PC-3 (cell line): ENCODE data around the gene TIAM2. TPM values are rescaled to one million over a fixed set of nuclear protein-coding genes. Genes with fewer than 3 reads are reported as not detected.

Source experiments
- ATAC-seq: fragments of 200-7000 bp; cut with Tn5 transposase; 2 replicates; pipeline ENCODE4 v1.9.1; 2020; ENCODE audit warnings: mild to moderate bottlenecking, moderate library complexity
- BruUV-seq: library from RNA; stranded (reverse); fragments of 400-500 nt; replicated peaks from 2 replicates; lab custom pipeline; 2021; lab: Mats Ljungman, UMichigan
- CTCF ChIA-PET: fragments of 300-600 bp; sonication (Branson Sonifier 250); formaldehyde crosslinking; loops from one replicate; lab custom pipeline; 2022; ENCODE audit warnings: antibody characterized with exemption; lab: Charles Lee
- POLR2A ChIA-PET: fragments of 300-600 bp; sonication (Branson Sonifier 250); formaldehyde crosslinking; loops from one replicate; lab custom pipeline; 2022; ENCODE audit warnings: antibody characterized with exemption; ENCODE audit not compliant: unreplicated experiment; lab: Charles Lee
- DNase-seq: peaks from one replicate; pipeline ENCODE4 v3.0.0-alpha.2; 2015
- H2AFZ ChIP-seq: fragments of 300-600 bp; sonication (generic); 2 replicates; pipeline ENCODE4 v1.6.0; 2016; ENCODE audit warnings: antibody characterized with exemption, low read length
- H3F3A ChIP-seq: fragments of 300-600 bp; sonication (generic); one replicate; pipeline ENCODE4 v1.6.0; 2017; ENCODE audit warnings: antibody characterized with exemption, low read length, control low read depth, mild to moderate bottlenecking; ENCODE audit not compliant: unreplicated experiment
- H3K27ac ChIP-seq: fragments of 300-600 bp; sonication (generic); 2 replicates; pipeline ENCODE4 v1.5.1; 2016; ENCODE audit warnings: mild to moderate bottlenecking, low read length
- H3K27me3 ChIP-seq: fragments of 300-600 bp; sonication (generic); 2 replicates; pipeline ENCODE4 v1.6.1; 2016; ENCODE audit warnings: low read length, mixed read lengths
- H3K36me3 ChIP-seq: fragments of 300-600 bp; sonication (generic); 2 replicates; pipeline ENCODE4 v1.6.1; 2016; ENCODE audit warnings: low read depth, mixed run types, low read length, mixed read lengths
- H3K4me1 ChIP-seq: fragments of 300-600 bp; sonication (generic); 2 replicates; pipeline ENCODE4 v1.5.1; 2016; ENCODE audit warnings: low read length; ENCODE audit not compliant: insufficient read depth
- H3K4me2 ChIP-seq: fragments of 300-600 bp; sonication (generic); 2 replicates; pipeline ENCODE4 v1.6.0; 2016; ENCODE audit warnings: low read length
- H3K4me3 ChIP-seq: fragments of 300-600 bp; sonication (generic); 2 replicates; pipeline ENCODE4 v1.5.1; 2016; ENCODE audit warnings: mild to moderate bottlenecking, low read length, mixed read lengths
- H3K79me2 ChIP-seq: fragments of 300-600 bp; sonication (generic); 2 replicates; pipeline ENCODE4 v1.6.1; 2017; ENCODE audit warnings: low read length, mixed read lengths
- H3K9ac ChIP-seq: fragments of 300-600 bp; sonication (generic); 2 replicates; pipeline ENCODE4 v1.6.0; 2016; ENCODE audit warnings: mild to moderate bottlenecking, low read length
- H3K9me2 ChIP-seq: fragments of 300-600 bp; sonication (generic); replicated peaks from 2 replicates; pipeline ENCODE4 v1.6.1; 2016; ENCODE audit warnings: mixed run types, low read length, mixed read lengths
- H3K9me3 ChIP-seq: fragments of 300-600 bp; sonication (generic); 2 replicates; pipeline ENCODE4 v1.6.1; 2016; ENCODE audit warnings: low read length, mixed read lengths
- H4K20me1 ChIP-seq: fragments of 300-600 bp; sonication (generic); 2 replicates; pipeline ENCODE4 v1.6.1; 2016; ENCODE audit warnings: low read length, mixed read lengths
- EZH2 ChIP-seq: fragments of 300-600 bp; sonication (generic); IDR thresholded peaks from one replicate; pipeline ENCODE4 v1.6.1; 2017; ENCODE audit warnings: antibody characterized with exemption, mild to moderate bottlenecking, low read length; ENCODE audit not compliant: unreplicated experiment
- EZH2phosphoT487 ChIP-seq: fragments of 300-600 bp; sonication (generic); IDR thresholded peaks from 2 replicates; pipeline ENCODE4 v1.6.1; 2018; ENCODE audit warnings: mild to moderate bottlenecking, antibody characterized with exemption, low read length, borderline replicate concordance
- intact Hi-C: fragments of 100-400 bp; cut with micrococcal nuclease; formaldehyde crosslinking; loops from 2 replicates; pipeline ENCODE4 v1.9.0; 2023
- total RNA-seq: library from RNA; depleted of rRNA; stranded (reverse); fragments of >200 nt; gene quantifications from 2 replicates; pipeline ENCODE4 v1.2.3, GENCODE V29; 2014
- TF ChIP-seq, protein P1 (sequence below): fragments of 300-600 bp; sonication (generic); conservative IDR thresholded peaks from 2 replicates; pipeline ENCODE4 v1.5.1; 2017; ENCODE audit warnings: antibody characterized with exemption, low read depth, mild to moderate bottlenecking, low read length

Gene TIAM2
- total RNA-seq, 1 experiment from 2014 or later: 4.5 TPM

DNA sequence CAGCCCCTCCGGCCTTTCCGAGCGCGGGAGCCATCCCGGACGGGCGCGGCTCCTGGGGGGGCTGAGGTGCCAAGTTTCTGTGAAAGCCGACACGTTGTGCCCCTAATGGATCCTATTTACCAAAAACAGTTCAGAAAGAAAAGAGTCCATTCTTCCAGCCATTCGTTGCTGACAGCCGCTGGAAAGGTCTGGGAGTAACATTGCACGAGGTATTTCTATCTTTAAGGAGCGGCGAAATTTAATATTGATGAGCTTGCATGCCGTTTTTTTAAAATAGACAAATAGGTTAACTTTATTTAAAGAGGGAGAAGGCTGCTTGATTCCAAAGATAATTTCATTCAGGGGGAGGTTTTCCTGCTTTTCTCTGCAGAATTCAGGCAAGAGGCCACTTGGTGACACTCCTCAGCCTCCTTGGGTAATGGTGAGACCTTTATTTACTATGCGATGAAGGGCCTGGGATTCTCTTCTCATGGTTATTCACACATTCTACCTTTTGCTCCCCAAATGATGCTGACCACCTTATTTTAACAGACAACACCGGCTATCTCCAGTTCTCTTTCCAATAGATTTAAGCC, 988 bp downstream of the TIAM2 start:
- Histone ChIP-seq H3K4me2 (peak overlapping the region; percentile 94), H3K4me1 (peaks cover 6% of the 10 kb centered on the region; the same call in 1 of the 2 replicates), H3K4me3 (peak overlapping the region; percentile 76), H2AFZ (peak overlapping the region; percentile 90), H3K27ac (no peak overlapping the region), H3K9me2 (no peaks in the 10 kb centered on the region), H3K9me3 (no peaks in the 10 kb centered on the region), H3K36me3 (no peaks in the 10 kb centered on the region), H3F3A (no peaks in the 10 kb centered on the region), H3K9ac (peak overlapping the region; percentile 43), H4K20me1 (no peaks in the 10 kb centered on the region), H3K79me2 (no peaks in the 10 kb centered on the region), H3K27me3 (no peaks in the 10 kb centered on the region)
- TF ChIP-seq EZH2 (no peak), EZH2phosphoT487 (no peak)
- TF ChIP-seq, protein P1, sequence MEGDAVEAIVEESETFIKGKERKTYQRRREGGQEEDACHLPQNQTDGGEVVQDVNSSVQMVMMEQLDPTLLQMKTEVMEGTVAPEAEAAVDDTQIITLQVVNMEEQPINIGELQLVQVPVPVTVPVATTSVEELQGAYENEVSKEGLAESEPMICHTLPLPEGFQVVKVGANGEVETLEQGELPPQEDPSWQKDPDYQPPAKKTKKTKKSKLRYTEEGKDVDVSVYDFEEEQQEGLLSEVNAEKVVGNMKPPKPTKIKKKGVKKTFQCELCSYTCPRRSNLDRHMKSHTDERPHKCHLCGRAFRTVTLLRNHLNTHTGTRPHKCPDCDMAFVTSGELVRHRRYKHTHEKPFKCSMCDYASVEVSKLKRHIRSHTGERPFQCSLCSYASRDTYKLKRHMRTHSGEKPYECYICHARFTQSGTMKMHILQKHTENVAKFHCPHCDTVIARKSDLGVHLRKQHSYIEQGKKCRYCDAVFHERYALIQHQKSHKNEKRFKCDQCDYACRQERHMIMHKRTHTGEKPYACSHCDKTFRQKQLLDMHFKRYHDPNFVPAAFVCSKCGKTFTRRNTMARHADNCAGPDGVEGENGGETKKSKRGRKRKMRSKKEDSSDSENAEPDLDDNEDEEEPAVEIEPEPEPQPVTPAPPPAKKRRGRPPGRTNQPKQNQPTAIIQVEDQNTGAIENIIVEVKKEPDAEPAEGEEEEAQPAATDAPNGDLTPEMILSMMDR: no peak
- ChIA-PET POLR2A (no interaction called here), CTCF (no interaction called here)
- peak; percentile 14 for ATAC-seq
- no peak for DNase-seq
- BruUV-seq: TSS peak; percentile 20
- intact Hi-C loops: no loop called here

DNA sequence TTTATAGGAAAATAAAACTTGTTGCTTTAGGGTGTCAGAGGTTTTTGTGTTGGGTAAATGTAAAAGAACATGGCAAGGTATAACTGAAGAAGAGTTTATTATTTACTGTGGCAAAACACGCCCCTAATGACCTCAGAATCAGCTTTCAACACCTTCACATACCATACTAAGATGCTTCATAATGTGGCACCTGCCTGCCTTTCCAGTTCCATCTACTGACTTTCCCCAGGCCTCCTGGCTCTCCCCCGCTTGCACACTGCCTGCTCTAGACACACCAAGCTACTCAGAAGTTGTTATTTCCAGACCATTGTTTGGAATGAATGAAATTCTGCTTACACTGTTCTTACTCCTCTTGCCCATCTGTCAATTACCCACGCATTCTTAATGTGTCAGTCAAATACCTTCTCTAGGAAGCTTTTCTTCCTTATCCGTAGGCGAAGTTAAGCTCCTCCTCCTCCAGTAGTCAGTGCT, 1.8 kb downstream of the TIAM2 start:
- Histone ChIP-seq H3K9me2 (no peaks in the 10 kb centered on the region), H3K79me2 (no peaks in the 10 kb centered on the region), H3K4me2 (no peak overlapping the region), H3K27me3 (no peaks in the 10 kb centered on the region), H3K9ac (no peak overlapping the region), H3K4me3 (no peak overlapping the region), H3K9me3 (no peaks in the 10 kb centered on the region), H3K27ac (no peak overlapping the region), H4K20me1 (no peaks in the 10 kb centered on the region), H3F3A (no peaks in the 10 kb centered on the region), H2AFZ (no peak overlapping the region), H3K36me3 (no peaks in the 10 kb centered on the region), H3K4me1 (peaks cover 6% of the 10 kb centered on the region; the same call in 1 of the 2 replicates)
- POLR2A ChIA-PET: interaction anchor here (0.6 kb wide), 1 partner anchor 29 kb away, joined by 5 read pairs; no protein-coding TSS in a partner anchor
- no TSS peak for BruUV-seq
- ATAC-seq (no peak), DNase-seq (no peak)
- CTCF ChIA-PET: no interaction called here
- intact Hi-C loops: no loop called here
- TF ChIP-seq EZH2 (no peak), EZH2phosphoT487 (no peak)
- TF ChIP-seq, protein P1: no peak

DNA sequence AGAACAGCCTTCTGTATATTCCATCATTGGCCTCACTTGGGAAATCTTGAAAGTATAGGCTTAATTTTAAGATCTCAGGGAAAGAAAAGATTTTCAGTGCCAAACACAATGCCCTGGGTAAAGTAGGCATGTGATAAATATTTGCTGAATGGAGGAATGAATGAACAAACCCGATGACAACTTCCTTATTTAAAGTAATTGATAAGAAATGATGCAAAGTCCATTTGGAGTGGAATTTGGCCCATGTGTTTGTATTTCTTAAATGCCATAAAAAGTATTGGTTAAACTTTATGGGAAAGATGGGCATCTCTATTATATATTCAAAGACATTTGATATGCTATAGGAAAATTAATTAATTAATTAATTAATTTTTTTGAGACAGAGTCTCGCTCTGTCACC, 3.7 kb downstream of the TIAM2 start:
- H3K4me2 ChIP-seq: no peak overlapping the region
- peaks cover 6% of the 10 kb centered on the region; the same call in 1 of the 2 replicates for H3K4me1 ChIP-seq
- no peaks in the 10 kb centered on the region for H3K36me3 ChIP-seq
- no peaks in the 10 kb centered on the region for H3K27me3 ChIP-seq
- TF ChIP-seq EZH2 (no peak), EZH2phosphoT487 (no peak)
- TF ChIP-seq, protein P1: no peak
- H3K9me3 ChIP-seq: no peaks in the 10 kb centered on the region
- no peak overlapping the region for H2AFZ ChIP-seq
- ChIA-PET CTCF (no interaction called here), POLR2A (interaction anchor here (0.6 kb wide), 1 partner anchor 126 kb away, joined by 6 read pairs; no protein-coding TSS in a partner anchor)
- no peak overlapping the region for H3K27ac ChIP-seq
- intact Hi-C loops: no loop called here
- H3K79me2 ChIP-seq: no peaks in the 10 kb centered on the region
- H3K4me3 ChIP-seq: no peak overlapping the region
- no TSS peak for BruUV-seq
- H3K9ac ChIP-seq: no peak overlapping the region
- no peaks in the 10 kb centered on the region for H3F3A ChIP-seq
- DNase-seq: no peak
- ATAC-seq: no peak
- H3K9me2 ChIP-seq: no peaks in the 10 kb centered on the region
- no peaks in the 10 kb centered on the region for H4K20me1 ChIP-seq
